K562 (cell line): ENCODE data around the gene ARL6IP4. TPM values are rescaled to one million over a fixed set of nuclear protein-coding genes. Genes with fewer than 3 reads are reported as not detected.

ENCODE experiments used
- ATF7 ChIP-seq: fragments of 450-650 bp; IDR thresholded peaks from 2 replicates; pipeline ENCODE4 v1.7.1; 2014; ENCODE audit warnings: mild to moderate bottlenecking, moderate library complexity
- BCOR ChIP-seq: fragments of 450-650 bp; IDR thresholded peaks from 2 replicates; pipeline ENCODE4 v1.6.1; 2016
- CBX3 ChIP-seq, 2 experiments: IDR thresholded peaks; 1 replicate in 1 of 2; 2 replicates in 1 of 2; pipeline ENCODE4 v1.6.1; 2012; ENCODE audit warnings: inconsistent platforms in 2 of 2, low read length in 2 of 2, borderline replicate concordance in 1 of 2, control low read depth in 1 of 2
- JUND ChIP-seq, 2 experiments: IDR thresholded peaks; 2 replicates in 1 of 2; 3 replicates in 1 of 2; pipeline ENCODE4 v1.6.1; 2011; ENCODE audit warnings: borderline replicate concordance in 2 of 2, low read depth in 2 of 2, low read length in 2 of 2, improper control_type of control experiment in 1 of 2, missing biosample characterization in 1 of 2, missing genetic modification characterization in 1 of 2, missing genetic modification reagents in 1 of 2
- L3MBTL2 ChIP-seq: fragments of 450-650 bp; IDR thresholded peaks from 2 replicates; pipeline ENCODE4 v1.6.1; 2016; ENCODE audit warnings: mild to moderate bottlenecking, moderate library complexity
- MCM7 ChIP-seq, 2 experiments: fragments of 450-650 bp; IDR thresholded peaks; 2 replicates each; pipeline ENCODE4 v1.6.1; 2016 to 2018
- NFIC ChIP-seq: fragments of 450-650 bp; IDR thresholded peaks from 2 replicates; pipeline ENCODE4 v1.6.1; 2017; ENCODE audit warnings: mild to moderate bottlenecking, inconsistent platforms
- SOX6 ChIP-seq: fragments of 450-650 bp; IDR thresholded peaks from 2 replicates; pipeline ENCODE4 v1.6.1; 2014; ENCODE audit warnings: mild to moderate bottlenecking
- TBP ChIP-seq: optimal IDR thresholded peaks from 2 replicates; pipeline ENCODE3; 2011; ENCODE audit warnings: low read depth, low read length, improper control_type of control experiment
- TEAD2 ChIP-seq: fragments of 450-650 bp; IDR thresholded peaks from 2 replicates; pipeline ENCODE4 v1.6.1; 2016; ENCODE audit warnings: missing genetic modification characterization, control low read depth, missing compliant biosample characterization
- TEAD4 ChIP-seq, 2 experiments: sonication (generic) in 1 of 2; formaldehyde crosslinking in 1 of 2; IDR thresholded peaks; 2 replicates each; pipeline versions ENCODE4 v1.6.1 to v1.8.0; 2012 to 2022; ENCODE audit warnings: borderline replicate concordance in 1 of 2, inconsistent platforms in 1 of 2, low read length in 1 of 2, mild to moderate bottlenecking in 1 of 2, missing genetic modification reagents in 1 of 2
- TRIM24 ChIP-seq, 2 experiments: fragments of 450-650 bp; IDR thresholded peaks; 2 replicates each; pipeline ENCODE4 v1.6.1; 2016
- ZBTB43 ChIP-seq: sonication (generic); formaldehyde crosslinking; IDR thresholded peaks from 2 replicates; pipeline ENCODE4 v1.8.0; 2023; ENCODE audit warnings: mild to moderate bottlenecking, missing genetic modification reagents
- ZNF224 ChIP-seq: sonication (generic); formaldehyde crosslinking; IDR thresholded peaks from 2 replicates; pipeline ENCODE4 v1.8.0; 2022; ENCODE audit warnings: mild to moderate bottlenecking, missing genetic modification reagents
- ZNF431 ChIP-seq: sonication (generic); formaldehyde crosslinking; IDR thresholded peaks from 2 replicates; pipeline ENCODE4 v1.8.0; 2022; ENCODE audit warnings: mild to moderate bottlenecking, missing genetic modification reagents
- ZNF644 ChIP-seq: fragments of 200-800 bp; sonication (Bioruptor generic); IDR thresholded peaks from 2 replicates; pipeline ENCODE4 v1.6.1; 2016; ENCODE audit warnings: low read depth, missing genetic modification characterization, missing compliant biosample characterization
- polyA plus RNA-seq, 8 experiments: library from polyadenylated mRNA; depleted of rRNA in 4 of 8; stranded (reverse) in 5 of 8; unstranded in 3 of 8; fragments of >200 nt; fragmentation: Nextera tagmentation in 2 of 8; fragmentation: Illumina TruSeq in 1 of 8; extraction: Ambion mirVana in 2 of 8; extraction: Trizol in 1 of 8; gene quantifications; 2 replicates each; pipeline versions ENCODE4 v1.2.1 to v1.2.3, GENCODE V29; 2011 to 2014; ENCODE audit warnings: inconsistent platforms in 1 of 8, missing spikeins in 1 of 8
- total RNA-seq, 7 experiments: library from RNA; depleted of rRNA in 6 of 7; stranded (reverse); fragments of >200 nt in 6 of 7; fragmentation: Illumina TruSeq in 2 of 7; extraction: Trizol in 2 of 7; gene quantifications; 2 replicates each; pipeline versions ENCODE4 v1.2.1 to v1.2.3, GENCODE V29; 2011 to 2021; ENCODE audit warnings: low replicate concordance in 1 of 7
- TF ChIP-seq, protein P1 (sequence below): sonication (generic); formaldehyde crosslinking; IDR thresholded peaks from 2 replicates; pipeline ENCODE4 v1.8.0; 2022; ENCODE audit warnings: missing genetic modification reagents, mild to moderate bottlenecking, borderline replicate concordance
- TF ChIP-seq, protein P2 (sequence below), 2 experiments: fragments of 450-650 bp in 1 of 2; sonication (generic) in 1 of 2; formaldehyde crosslinking; conservative IDR thresholded peaks; 2 replicates each; pipeline versions ENCODE4 v1.4.0 to v1.8.1; 2020 to 2022; ENCODE audit warnings: mild to moderate bottlenecking in 1 of 2, missing genetic modification reagents in 1 of 2
- TF ChIP-seq, protein P3 (sequence below), 3 experiments: fragments of 200-800 bp in 1 of 3; fragments of 250-450 bp in 1 of 3; fragments of 450-650 bp in 1 of 3; sonication (Bioruptor Pico) in 1 of 3; sonication (Bioruptor generic) in 1 of 3; formaldehyde crosslinking in 1 of 3; IDR thresholded peaks; 2 replicates each; pipeline versions ENCODE4 v1.6.1 to v1.8.0; 2016 to 2022; ENCODE audit warnings: mild to moderate bottlenecking in 2 of 3, missing genetic modification characterization in 2 of 3, missing compliant biosample characterization in 1 of 3, moderate library complexity in 1 of 3

ARL6IP4 gene
- total and polyA plus RNA-seq, 9 of the 15 experiments (the other 6 are each of a cell fraction or from before 2014, with no cell fraction given): 2.4 to 255 (median 151) TPM

DNA sequence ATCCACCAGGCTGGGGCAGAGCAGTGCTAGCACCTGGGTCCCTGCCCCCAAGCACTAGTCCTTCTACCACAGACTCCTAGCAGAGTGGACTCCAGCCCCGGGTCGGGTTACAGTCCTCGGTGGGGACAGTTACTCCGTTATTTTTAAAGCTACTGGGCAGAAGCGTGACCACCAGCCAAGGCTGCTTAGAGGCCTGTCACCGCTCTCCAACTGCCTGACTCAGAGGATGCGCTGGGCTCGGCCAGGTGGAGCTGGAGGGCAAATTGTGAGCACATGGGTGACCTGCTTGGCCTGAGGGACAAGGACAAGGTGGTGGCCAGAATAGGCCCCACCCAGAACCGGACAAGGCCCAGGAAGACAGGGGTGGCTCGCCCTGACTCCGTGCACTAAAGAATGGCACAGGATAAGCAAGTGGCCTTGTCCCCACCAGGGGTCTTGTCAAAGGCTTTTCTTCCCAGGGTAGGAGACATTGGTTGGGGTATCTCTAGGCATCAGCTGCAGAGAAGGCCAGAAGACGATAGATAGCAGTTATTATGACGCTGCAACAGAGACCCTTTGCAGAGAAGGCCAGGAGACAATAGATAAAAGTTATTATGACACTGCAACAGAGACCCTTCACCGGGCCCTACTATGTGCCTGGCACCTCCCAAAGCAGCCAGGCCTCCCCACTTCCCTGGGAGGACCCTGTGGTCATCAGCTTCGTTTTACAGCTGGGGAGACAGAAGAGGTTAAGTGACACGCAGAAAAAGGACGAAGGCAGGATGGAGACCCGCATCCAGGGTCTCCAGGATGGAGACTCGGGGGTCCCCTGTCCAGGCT, 15.8 kb upstream of the ARL6IP4 start (continued):
- peak in 1 of 2 experiments; percentile 32; a peak in 1 of 4 replicates for TF ChIP-seq TRIM24 (IDR thresholded peaks at IDR 0.05)
- TF ChIP-seq, protein P1, sequence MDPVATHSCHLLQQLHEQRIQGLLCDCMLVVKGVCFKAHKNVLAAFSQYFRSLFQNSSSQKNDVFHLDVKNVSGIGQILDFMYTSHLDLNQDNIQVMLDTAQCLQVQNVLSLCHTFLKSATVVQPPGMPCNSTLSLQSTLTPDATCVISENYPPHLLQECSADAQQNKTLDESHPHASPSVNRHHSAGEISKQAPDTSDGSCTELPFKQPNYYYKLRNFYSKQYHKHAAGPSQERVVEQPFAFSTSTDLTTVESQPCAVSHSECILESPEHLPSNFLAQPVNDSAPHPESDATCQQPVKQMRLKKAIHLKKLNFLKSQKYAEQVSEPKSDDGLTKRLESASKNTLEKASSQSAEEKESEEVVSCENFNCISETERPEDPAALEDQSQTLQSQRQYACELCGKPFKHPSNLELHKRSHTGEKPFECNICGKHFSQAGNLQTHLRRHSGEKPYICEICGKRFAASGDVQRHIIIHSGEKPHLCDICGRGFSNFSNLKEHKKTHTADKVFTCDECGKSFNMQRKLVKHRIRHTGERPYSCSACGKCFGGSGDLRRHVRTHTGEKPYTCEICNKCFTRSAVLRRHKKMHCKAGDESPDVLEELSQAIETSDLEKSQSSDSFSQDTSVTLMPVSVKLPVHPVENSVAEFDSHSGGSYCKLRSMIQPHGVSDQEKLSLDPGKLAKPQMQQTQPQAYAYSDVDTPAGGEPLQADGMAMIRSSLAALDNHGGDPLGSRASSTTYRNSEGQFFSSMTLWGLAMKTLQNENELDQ: no peak
- peak; percentile 9 for TF ChIP-seq TBP
- TF ChIP-seq L3MBTL2: peak; percentile 20; the same call in 1 of the 2 replicates
- TF ChIP-seq, protein P2, sequence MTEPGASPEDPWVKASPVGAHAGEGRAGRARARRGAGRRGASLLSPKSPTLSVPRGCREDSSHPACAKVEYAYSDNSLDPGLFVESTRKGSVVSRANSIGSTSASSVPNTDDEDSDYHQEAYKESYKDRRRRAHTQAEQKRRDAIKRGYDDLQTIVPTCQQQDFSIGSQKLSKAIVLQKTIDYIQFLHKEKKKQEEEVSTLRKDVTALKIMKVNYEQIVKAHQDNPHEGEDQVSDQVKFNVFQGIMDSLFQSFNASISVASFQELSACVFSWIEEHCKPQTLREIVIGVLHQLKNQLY (CRISPR knock-in tag; conservative IDR thresholded peaks at IDR 0.05): no peak
- TF ChIP-seq ZNF224 (CRISPR knock-in tag): no peak
- TF ChIP-seq ZBTB43 (CRISPR knock-in tag): no peak
- peak; percentile 32; the same call in 1 of the 2 replicates for TF ChIP-seq SOX6
- no peak for TF ChIP-seq ZNF644
- TF ChIP-seq TEAD2: no peak
- no peak for TF ChIP-seq MCM7 (IDR thresholded peaks at IDR 0.05)
- TF ChIP-seq CBX3 (IDR thresholded peaks at IDR 0.05; ENCODE audit: borderline replicate concordance in 1 of 2, low read length in 2 of 2): no peak
- TF ChIP-seq NFIC: peak; percentile 28; the same call in 1 of the 2 replicates
- peak; percentile 58; the same call in 1 of the 2 replicates for TF ChIP-seq TEAD4 (IDR thresholded peaks at IDR 0.05; ENCODE audit: low read length)
- TF ChIP-seq TEAD4 (CRISPR knock-in tag; IDR thresholded peaks at IDR 0.05; ENCODE audit: borderline replicate concordance): no peak
- TF ChIP-seq ATF7: peak; percentile 14; the same call in 1 of the 2 replicates
- TF ChIP-seq, protein P3, sequence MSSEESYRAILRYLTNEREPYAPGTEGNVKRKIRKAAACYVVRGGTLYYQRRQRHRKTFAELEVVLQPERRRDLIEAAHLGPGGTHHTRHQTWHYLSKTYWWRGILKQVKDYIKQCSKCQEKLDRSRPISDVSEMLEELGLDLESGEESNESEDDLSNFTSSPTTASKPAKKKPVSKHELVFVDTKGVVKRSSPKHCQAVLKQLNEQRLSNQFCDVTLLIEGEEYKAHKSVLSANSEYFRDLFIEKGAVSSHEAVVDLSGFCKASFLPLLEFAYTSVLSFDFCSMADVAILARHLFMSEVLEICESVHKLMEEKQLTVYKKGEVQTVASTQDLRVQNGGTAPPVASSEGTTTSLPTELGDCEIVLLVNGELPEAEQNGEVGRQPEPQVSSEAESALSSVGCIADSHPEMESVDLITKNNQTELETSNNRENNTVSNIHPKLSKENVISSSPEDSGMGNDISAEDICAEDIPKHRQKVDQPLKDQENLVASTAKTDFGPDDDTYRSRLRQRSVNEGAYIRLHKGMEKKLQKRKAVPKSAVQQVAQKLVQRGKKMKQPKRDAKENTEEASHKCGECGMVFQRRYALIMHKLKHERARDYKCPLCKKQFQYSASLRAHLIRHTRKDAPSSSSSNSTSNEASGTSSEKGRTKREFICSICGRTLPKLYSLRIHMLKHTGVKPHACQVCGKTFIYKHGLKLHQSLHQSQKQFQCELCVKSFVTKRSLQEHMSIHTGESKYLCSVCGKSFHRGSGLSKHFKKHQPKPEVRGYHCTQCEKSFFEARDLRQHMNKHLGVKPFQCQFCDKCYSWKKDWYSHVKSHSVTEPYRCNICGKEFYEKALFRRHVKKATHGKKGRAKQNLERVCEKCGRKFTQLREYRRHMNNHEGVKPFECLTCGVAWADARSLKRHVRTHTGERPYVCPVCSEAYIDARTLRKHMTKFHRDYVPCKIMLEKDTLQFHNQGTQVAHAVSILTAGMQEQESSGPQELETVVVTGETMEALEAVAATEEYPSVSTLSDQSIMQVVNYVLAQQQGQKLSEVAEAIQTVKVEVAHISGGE (CRISPR knock-in tag; IDR thresholded peaks at IDR 0.05): peak in 1 of 3 experiments; percentile 21; a peak in 1 of 6 replicates
- 0 out of 2 replicates have a peak, but pooled peaks have one; percentile 19 for TF ChIP-seq JUND (IDR thresholded peaks at IDR 0.05; ENCODE audit: borderline replicate concordance, low read depth, low read length)
- TF ChIP-seq JUND (tag; IDR thresholded peaks at IDR 0.05; ENCODE audit: borderline replicate concordance, low read depth, low read length): no peak
- TF ChIP-seq ZNF431 (CRISPR knock-in tag): no peak
- TF ChIP-seq BCOR: no peak
